ENCODE measurements around the gene ATP2B2.

The ATP2B2 gene

GRCh38 chr3:10469441-10470119 lies 35.8 kb downstream of the ATP2B2 start:
- H3K79me2 ChIP-seq (ENCODE audit: low read length) = no peaks in the 10 kb centered on the region

DNA sequence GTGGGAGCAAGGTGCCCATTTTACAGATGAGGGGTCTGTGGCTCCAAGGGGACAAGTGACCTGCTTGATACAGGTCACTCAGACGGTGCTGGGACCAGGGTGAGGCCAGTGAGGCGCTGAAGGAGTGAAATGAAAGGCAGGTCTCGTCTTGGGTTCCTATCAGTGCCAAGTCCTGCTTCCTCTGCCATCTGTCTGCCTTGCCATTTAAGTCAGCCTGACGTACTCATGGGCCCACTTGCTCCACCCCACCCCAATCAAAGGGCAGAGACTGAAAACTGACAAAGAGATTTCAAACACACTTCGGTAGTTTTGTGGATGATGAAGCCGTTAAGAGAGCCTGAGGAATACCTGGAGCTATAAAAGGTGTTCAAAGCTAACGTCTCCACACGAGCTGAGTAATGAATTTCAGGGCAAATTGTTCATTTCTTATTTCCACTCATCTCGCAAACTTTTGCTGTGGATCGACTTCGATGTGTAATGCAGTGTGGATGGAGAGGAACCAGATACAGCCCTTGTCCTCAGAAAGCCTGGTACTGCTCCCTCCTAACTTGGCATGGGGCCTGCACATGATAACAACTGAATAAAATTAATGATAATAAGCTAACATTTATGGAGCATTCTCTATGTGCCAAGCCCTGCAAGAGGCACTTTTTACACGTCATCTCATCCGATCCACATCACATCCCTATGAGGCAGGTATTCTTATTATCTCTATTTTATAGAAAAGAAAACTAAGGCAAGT lies 36.6 kb downstream of the ATP2B2 start:
- Histone ChIP-seq H2AFZ (ENCODE audit: low read depth, low read length) (no peak overlapping the region), H3K79me2 (ENCODE audit: low read length) (no peaks in the 10 kb centered on the region), H3K9ac (ENCODE audit: low read length) (no peak overlapping the region), H3K9me3 (ENCODE audit: insufficient read depth, low read length) (no peaks in the 10 kb centered on the region), H3K4me3 (ENCODE audit: low read length) (no peak overlapping the region), H3K27ac (ENCODE audit: low read length) (no peak overlapping the region), H3K27me3 (ENCODE audit: low read depth, low read length) (peaks cover 4% of the 10 kb centered on the region), H3K36me3 (replicated peaks; ENCODE audit: low read depth, low read length) (no peaks in the 10 kb centered on the region), H3K4me2 (ENCODE audit: low read length) (no peak overlapping the region), H4K20me1 (ENCODE audit: insufficient read depth, low read length) (no peaks in the 10 kb centered on the region), H3K4me1 (ENCODE audit: low read length) (no peaks in the 10 kb centered on the region)
- TF ChIP-seq, protein P1, sequence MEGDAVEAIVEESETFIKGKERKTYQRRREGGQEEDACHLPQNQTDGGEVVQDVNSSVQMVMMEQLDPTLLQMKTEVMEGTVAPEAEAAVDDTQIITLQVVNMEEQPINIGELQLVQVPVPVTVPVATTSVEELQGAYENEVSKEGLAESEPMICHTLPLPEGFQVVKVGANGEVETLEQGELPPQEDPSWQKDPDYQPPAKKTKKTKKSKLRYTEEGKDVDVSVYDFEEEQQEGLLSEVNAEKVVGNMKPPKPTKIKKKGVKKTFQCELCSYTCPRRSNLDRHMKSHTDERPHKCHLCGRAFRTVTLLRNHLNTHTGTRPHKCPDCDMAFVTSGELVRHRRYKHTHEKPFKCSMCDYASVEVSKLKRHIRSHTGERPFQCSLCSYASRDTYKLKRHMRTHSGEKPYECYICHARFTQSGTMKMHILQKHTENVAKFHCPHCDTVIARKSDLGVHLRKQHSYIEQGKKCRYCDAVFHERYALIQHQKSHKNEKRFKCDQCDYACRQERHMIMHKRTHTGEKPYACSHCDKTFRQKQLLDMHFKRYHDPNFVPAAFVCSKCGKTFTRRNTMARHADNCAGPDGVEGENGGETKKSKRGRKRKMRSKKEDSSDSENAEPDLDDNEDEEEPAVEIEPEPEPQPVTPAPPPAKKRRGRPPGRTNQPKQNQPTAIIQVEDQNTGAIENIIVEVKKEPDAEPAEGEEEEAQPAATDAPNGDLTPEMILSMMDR (IDR thresholded peaks at IDR 0.05; ENCODE audit: low read depth, low read length) = no peak
- no peak for TF ChIP-seq EZH2phosphoT487 (IDR thresholded peaks at IDR 0.05; ENCODE audit: low read depth)

More at GRCh38 chr3:10469441-10470119, 35.8 kb downstream of the ATP2B2 start:
- no peak overlapping the region for H3K27ac ChIP-seq (ENCODE audit: low read length)
- no peaks in the 10 kb centered on the region for H4K20me1 ChIP-seq (ENCODE audit: insufficient read depth, low read length)
- H2AFZ ChIP-seq (ENCODE audit: low read depth, low read length) = no peak overlapping the region
- H3K9me3 ChIP-seq (ENCODE audit: insufficient read depth, low read length) = no peaks in the 10 kb centered on the region
- H3K4me1 ChIP-seq (ENCODE audit: low read length) = no peaks in the 10 kb centered on the region
- no peaks in the 10 kb centered on the region for H3K36me3 ChIP-seq (replicated peaks; ENCODE audit: low read depth, low read length)
- TF ChIP-seq EZH2phosphoT487 (IDR thresholded peaks at IDR 0.05; ENCODE audit: low read depth) = no peak
- TF ChIP-seq, protein P1 (IDR thresholded peaks at IDR 0.05; ENCODE audit: low read depth, low read length) = no peak
- H3K4me2 ChIP-seq (ENCODE audit: low read length) = no peak overlapping the region
- H3K9ac ChIP-seq (ENCODE audit: low read length) = no peak overlapping the region
- H3K27me3 ChIP-seq (ENCODE audit: low read depth, low read length) = peaks cover 8% of the 10 kb centered on the region
- no peak overlapping the region for H3K4me3 ChIP-seq (ENCODE audit: low read length)

DNA sequence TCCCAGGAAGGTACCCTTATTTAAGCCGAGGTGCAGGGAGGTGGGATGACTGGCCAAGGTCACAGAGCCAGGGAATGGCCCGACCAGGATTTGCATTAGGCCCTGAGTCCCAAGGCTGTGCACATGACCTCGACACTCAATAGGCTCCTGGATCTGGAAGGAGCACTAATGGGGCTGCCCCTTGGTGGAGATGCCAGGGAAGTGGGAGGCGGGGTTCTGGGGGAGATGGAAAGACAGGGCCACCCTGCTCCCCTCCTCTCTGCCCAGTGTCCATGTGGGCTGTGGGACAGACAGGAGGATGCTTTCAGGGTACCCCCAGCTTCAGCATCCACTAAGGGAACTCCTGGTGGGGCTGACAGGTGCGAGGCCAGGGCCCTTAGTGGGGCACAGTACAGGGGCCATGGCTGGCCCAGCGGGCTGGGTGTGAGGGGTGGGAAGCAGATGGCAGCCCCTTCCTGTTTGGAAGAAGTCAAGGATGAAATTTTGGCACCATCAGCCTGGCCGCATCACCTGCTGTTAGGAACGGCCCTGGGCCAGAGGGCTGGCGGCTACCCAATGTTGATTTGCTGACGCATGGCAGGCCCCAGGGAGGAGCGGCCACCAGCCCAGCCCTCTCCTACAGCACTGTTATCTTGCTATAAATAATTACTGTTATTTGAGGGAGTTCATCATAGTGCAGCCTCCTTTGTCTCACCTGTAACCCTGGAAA lies 37.3 kb downstream of the ATP2B2 start:
- no peak overlapping the region for H2AFZ ChIP-seq (ENCODE audit: low read depth, low read length)
- H3K4me2 ChIP-seq (ENCODE audit: low read length) = no peak overlapping the region
- no peaks in the 10 kb centered on the region for H3K36me3 ChIP-seq (replicated peaks; ENCODE audit: low read depth, low read length)
- no peak overlapping the region for H3K9ac ChIP-seq (ENCODE audit: low read length)
- H3K79me2 ChIP-seq (ENCODE audit: low read length) = no peaks in the 10 kb centered on the region
- H3K4me1 ChIP-seq (ENCODE audit: low read length) = no peaks in the 10 kb centered on the region
- no peaks in the 10 kb centered on the region for H3K9me3 ChIP-seq (ENCODE audit: insufficient read depth, low read length)
- no peaks in the 10 kb centered on the region; the same call in none of the 2 replicates for H3K27me3 ChIP-seq (ENCODE audit: low read depth, low read length)
- TF ChIP-seq, protein P1 (IDR thresholded peaks at IDR 0.05; ENCODE audit: low read depth, low read length) = no peak
- no peak for TF ChIP-seq EZH2phosphoT487 (IDR thresholded peaks at IDR 0.05; ENCODE audit: low read depth)
- no peak overlapping the region for H3K4me3 ChIP-seq (ENCODE audit: low read length)
- H4K20me1 ChIP-seq (ENCODE audit: insufficient read depth, low read length) = no peaks in the 10 kb centered on the region
- H3K27ac ChIP-seq (ENCODE audit: low read length) = no peak overlapping the region

DNA sequence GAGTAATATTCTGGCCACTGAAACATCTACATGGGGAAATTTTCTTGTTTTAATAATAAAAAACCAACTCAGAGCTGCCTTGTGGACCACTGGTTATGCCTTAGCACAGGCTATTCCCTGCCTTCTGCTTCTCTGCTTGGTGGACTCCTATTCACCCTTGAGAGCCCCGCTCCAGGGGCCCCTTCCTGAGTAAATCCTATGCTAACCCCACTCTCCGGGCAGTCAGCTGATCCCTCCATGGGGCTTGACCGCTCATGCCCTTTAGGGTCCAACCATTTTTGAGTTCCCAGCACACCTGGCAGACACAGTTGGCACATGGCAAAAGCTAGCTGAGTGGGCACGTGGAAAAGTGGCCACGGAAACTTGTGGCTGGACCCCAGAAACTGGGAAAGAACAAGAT lies 38.2 kb downstream of the ATP2B2 start:
- no peaks in the 10 kb centered on the region; the same call in 1 of the 2 replicates for H3K27me3 ChIP-seq (ENCODE audit: low read depth, low read length)
- no peak overlapping the region for H3K27ac ChIP-seq (ENCODE audit: low read length)
- no peaks in the 10 kb centered on the region for H3K9me3 ChIP-seq (ENCODE audit: insufficient read depth, low read length)
- TF ChIP-seq, protein P1 (IDR thresholded peaks at IDR 0.05; ENCODE audit: low read depth, low read length) = no peak
- no peak for TF ChIP-seq EZH2phosphoT487 (IDR thresholded peaks at IDR 0.05; ENCODE audit: low read depth)
- H4K20me1 ChIP-seq (ENCODE audit: insufficient read depth, low read length) = no peaks in the 10 kb centered on the region
- H3K36me3 ChIP-seq (replicated peaks; ENCODE audit: low read depth, low read length) = no peaks in the 10 kb centered on the region
- H3K4me3 ChIP-seq (ENCODE audit: low read length) = no peak overlapping the region
- no peaks in the 10 kb centered on the region for H3K4me1 ChIP-seq (ENCODE audit: low read length)
- H3K9ac ChIP-seq (ENCODE audit: low read length) = no peak overlapping the region
- H2AFZ ChIP-seq (ENCODE audit: low read depth, low read length) = no peak overlapping the region
- no peaks in the 10 kb centered on the region for H3K79me2 ChIP-seq (ENCODE audit: low read length)
- H3K4me2 ChIP-seq (ENCODE audit: low read length) = no peak overlapping the region
